Central memory CD4-positive, alpha-beta T cell (primary cell): Measurements from ENCODE around the gene SHISA4.
"Not testable (repeated sequence)": the region's sequence is repeated elsewhere in the genome, so short reads cannot be mapped to it uniquely, and the experiment has no call there.

Experiments
- DNase-seq: peaks from one replicate; pipeline ENCODE4 v3.0.0; 2022

The SHISA4 gene

GRCh38 chr1:201899683-201900429, 11.2 kb downstream of the SHISA4 start:
- no peak for DNase-seq

GRCh38 chr1:201900476-201900875, 11.8 kb downstream of the SHISA4 start:
- DNase-seq, result no peak

- DNase-seq, result not testable (repeated sequence)
Measured at GRCh38 chr1:201901036-201901435, 12.3 kb downstream of the SHISA4 start.

GRCh38 chr1:201902198-201902597, 13.5 kb downstream of the SHISA4 start:
- DNase-seq, result no peak

GRCh38 chr1:201903135-201903534, 14.4 kb downstream of the SHISA4 start:
- no peak for DNase-seq

GRCh38 chr1:201904579-201904978, 15.9 kb downstream of the SHISA4 start:
- DNase-seq, result no peak

- DNase-seq, result no peak
Measured at GRCh38 chr1:201905234-201905890, 16.7 kb downstream of the SHISA4 start.

- no peak for DNase-seq
Measured at GRCh38 chr1:201906336-201906735, 17.6 kb downstream of the SHISA4 start.

GRCh38 chr1:201907621-201908020, 18.9 kb downstream of the SHISA4 start:
- DNase-seq, result no peak

- DNase-seq, result no peak
Measured at GRCh38 chr1:201911826-201912571, 23.3 kb downstream of the SHISA4 start.

- DNase-seq, result no peak
Measured at GRCh38 chr1:201912832-201913231, 24.1 kb downstream of the SHISA4 start.

- DNase-seq, result no peak
Measured at GRCh38 chr1:201914456-201915235, 25.9 kb downstream of the SHISA4 start.

- DNase-seq, result no peak
Measured at GRCh38 chr1:201916649-201917249, 28.1 kb downstream of the SHISA4 start.

GRCh38 chr1:201917362-201918033, 28.8 kb downstream of the SHISA4 start:
- no peak for DNase-seq

- no peak for DNase-seq
Measured at GRCh38 chr1:201918343-201918742, 29.6 kb downstream of the SHISA4 start.

GRCh38 chr1:201921952-201922558, 33.4 kb downstream of the SHISA4 start:
- DNase-seq, result no peak

- DNase-seq, result no peak
Measured at GRCh38 chr1:201925301-201925567, 36.5 kb downstream of the SHISA4 start.

- DNase-seq, result no peak
Measured at GRCh38 chr1:201925981-201926645, 37.4 kb downstream of the SHISA4 start.

GRCh38 chr1:201928266-201928665, 39.6 kb downstream of the SHISA4 start:
- DNase-seq, result no peak

GRCh38 chr1:201930137-201930536, 41.4 kb downstream of the SHISA4 start:
- no peak for DNase-seq

GRCh38 chr1:201930803-201931202, 42.1 kb downstream of the SHISA4 start:
- no peak for DNase-seq
